Measurements from ENCODE around the gene ZNF366.

ZNF366 gene

DNA sequence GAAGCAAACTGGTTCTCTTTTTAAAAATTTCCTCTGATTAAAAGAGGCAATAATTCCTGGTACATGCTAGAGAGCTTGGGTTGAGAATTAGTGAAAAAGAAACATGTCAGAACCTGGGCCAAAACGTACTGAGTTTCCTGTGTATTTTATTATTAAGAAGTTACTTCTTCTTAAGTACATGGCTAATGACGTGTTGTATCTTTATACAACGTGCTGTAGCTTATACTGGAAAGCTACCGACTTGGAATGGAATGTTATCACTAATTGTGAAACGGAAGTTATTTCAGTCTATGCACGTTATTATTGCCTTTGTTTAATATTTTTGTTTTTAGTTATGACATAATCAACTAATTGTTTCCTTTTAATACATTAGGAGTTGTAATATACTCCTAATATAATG is 43.1 kb downstream of the ZNF366 start:
- no peak for DNase-seq (ENCODE audit: low read depth in 2 of 2)

- no peak for DNase-seq (ENCODE audit: low read depth in 2 of 2)
These were observed 43.7 kb downstream of the ZNF366 start for GRCh38 chr5:72463449-72464052.

GRCh38 chr5:72460413-72460812 is 46.8 kb downstream of the ZNF366 start:
- no peak for DNase-seq (ENCODE audit: low read depth in 2 of 2)

DNA sequence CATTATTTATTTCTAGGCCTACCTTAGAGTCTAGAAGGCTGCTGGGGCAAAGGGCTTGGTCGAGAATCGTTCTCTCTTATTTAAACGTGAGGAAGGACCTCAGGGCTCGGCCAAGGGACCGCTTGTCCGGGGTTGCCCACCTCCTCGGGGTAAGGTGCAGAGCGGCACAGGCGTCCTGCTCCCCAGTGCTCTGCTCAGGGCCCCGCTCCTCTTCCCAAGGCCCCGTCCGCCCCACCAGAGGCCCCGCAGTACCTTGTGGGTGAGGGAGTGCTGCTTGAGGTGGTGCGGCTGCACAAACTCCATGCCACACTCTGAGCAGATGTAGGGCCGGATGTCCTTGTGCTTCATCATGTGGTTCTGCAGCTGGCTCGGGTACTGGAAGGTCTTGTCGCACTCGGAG is 47.3 kb downstream of the ZNF366 start:
- no peak for DNase-seq (ENCODE audit: low read depth in 2 of 2)

GRCh38 chr5:72459089-72459661 is 48.0 kb downstream of the ZNF366 start:
- no peak for DNase-seq (ENCODE audit: low read depth in 2 of 2)

DNA sequence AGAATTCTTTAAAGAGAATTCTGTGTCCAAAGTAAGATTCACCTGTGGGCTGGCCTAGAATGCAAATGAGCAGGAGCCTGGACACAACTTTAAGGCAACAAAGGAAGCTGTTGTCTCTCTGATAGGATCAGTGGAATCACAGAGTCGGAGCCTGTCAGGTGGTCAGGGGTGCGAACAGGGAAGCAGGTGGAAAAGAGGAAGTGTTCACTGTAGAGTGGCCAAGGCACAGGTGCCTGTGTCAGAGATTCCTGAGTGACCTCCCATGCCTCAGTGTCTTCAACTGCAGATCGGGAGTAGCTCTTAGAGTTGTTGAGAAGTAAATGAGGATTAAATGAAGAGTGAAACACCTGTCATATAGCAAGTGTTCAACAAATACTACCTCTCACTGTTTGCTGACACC is 48.8 kb downstream of the ZNF366 start:
- DNase-seq (ENCODE audit: low read depth in 2 of 2): no peak

- DNase-seq (ENCODE audit: low read depth in 2 of 2): no peak
These were observed 49.7 kb downstream of the ZNF366 start for GRCh38 chr5:72457491-72457890.

GRCh38 chr5:72456391-72457074 is 50.7 kb downstream of the ZNF366 start:
- DNase-seq (ENCODE audit: low read depth in 2 of 2): no peak

GRCh38 chr5:72455476-72455875 is 51.7 kb downstream of the ZNF366 start:
- DNase-seq (ENCODE audit: low read depth in 2 of 2): no peak

- DNase-seq (ENCODE audit: low read depth in 2 of 2): no peak
These were observed 52.2 kb downstream of the ZNF366 start for GRCh38 chr5:72454996-72455395.

GRCh38 chr5:72453246-72453775 is 53.9 kb downstream of the ZNF366 start:
- DNase-seq (ENCODE audit: low read depth in 2 of 2): no peak

GRCh38 chr5:72452515-72453245 is 54.5 kb downstream of the ZNF366 start:
- no peak for DNase-seq (ENCODE audit: low read depth in 2 of 2)

DNA sequence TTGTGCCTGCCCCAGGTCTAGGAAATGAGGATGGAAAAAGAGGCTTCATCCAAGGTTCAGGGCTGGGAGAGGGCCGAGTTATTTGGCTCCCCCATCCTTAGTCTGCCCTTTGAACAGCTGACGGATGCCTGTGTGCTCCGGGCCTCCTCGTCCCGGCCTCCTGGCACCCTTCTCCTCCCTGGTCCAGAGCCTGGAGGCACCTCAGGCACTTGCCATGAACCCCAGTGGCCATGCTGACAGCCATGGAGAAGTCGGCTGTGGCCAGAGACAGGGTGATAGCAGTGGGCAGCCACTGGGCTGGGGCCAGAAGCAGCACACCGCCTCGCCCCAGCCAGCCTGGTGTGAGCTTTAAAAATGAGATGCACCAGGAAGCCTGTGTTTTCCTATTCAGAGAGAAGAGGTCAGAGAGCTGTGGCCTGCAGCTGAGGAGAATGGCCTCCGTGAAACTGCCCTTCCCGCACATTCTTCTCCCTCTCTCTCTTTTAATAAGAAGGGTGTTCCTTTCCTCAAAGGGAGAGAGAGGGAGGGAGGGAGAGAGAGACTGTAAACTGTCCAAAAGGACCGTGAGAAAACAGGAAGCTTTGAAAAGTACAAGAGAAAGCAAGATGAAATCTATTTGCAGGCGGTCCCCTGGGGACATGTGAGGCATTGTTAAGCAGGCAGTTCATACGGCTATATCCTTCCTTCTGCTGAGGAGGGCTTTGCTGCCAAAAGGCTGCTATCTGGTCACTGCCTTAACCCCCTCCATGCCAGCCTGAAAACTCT is 55.3 kb downstream of the ZNF366 start:
- DNase-seq (ENCODE audit: low read depth in 2 of 2): no peak

GRCh38 chr5:72448368-72448767 is 58.8 kb downstream of the ZNF366 start:
- no peak for DNase-seq (ENCODE audit: low read depth in 2 of 2)

DNA sequence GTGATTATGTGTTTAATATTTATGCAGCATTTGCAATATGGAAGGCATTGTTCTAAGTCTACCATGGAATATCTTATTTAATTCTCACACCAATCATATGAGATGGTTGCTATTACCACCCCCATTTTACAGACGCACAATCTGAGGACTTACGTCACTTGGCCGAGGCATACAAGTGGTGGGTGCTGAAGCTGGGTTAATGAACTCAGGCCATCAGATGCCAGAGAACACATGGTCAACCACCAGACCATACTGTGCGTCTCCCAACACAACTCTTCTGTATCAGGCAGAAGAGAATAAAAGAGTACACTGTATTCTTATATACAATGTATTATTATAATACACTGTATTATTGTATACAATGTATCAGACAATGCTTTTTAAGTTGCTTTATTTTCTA is 59.5 kb downstream of the ZNF366 start:
- DNase-seq (ENCODE audit: low read depth in 2 of 2): no peak

DNA sequence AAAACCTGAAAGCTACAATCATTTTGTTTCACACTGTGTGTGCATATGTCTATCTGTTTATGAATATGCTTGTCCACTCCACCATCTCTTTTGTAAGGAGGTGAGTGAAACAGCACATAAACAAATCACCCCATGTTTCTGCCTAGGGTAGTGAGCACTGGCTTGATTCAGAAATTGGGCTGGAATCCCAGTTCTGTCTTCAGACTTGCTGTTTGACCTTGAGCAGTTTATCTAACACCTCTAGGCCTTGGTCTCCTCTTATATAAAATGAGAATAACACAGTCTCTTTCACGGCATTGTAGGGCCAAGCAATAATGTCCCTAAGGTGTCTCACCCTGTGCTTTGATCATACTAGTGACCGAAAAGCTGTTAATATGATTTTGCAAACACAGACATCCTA is 61.2 kb downstream of the ZNF366 start:
- DNase-seq (ENCODE audit: low read depth in 2 of 2): no peak

DNA sequence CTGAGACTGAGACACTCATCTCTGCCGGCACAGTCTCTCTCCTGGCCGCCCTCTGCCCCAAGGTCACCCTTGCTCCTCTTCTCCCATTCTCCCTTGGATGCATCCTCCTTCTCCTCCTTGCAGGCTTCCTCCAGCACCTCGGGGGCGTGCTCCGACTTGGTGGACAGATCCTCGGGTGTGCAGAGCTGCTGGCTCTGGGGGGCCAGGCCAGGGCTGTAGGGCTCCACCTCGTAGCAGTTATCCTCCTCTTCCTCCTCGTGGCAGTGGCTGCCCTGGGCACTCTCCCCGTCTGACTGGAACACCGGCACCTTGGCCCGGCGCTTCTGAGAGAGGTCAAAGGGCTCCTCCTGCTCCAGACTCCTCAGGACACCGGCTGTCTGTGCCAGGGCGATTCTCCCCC is 63.3 kb downstream of the ZNF366 start:
- DNase-seq (ENCODE audit: low read depth in 2 of 2): no peak

DNA sequence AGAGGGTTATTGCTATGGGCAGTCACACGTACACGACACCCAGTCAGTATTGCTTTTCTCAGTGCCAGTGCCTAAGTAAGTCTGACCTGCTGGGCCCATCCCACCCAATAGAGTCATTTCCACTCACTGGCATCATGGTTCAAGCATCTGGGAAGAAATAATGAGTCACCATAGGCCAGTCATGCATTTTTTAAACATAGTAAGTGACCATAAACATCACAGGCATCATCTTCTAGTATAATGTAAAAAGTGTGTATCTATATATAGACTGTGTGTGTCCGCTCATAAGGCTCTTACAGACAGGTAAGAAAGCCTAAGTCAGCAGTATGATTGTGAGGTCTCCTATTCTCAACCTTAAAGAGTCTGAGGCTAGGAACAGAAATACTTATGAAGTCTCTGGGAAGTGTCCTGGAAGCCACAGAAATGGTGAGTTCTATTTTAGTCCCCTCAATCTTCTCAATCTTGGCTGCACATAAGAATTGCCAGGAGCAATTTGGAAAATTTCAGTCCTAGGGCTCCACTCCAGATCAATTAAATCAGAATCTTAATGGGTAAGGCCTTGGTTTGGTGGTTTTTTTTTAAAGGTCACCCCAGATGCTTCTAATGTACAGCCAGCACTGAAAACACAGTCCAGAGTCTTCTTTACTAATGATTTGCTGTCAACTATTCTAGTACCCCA is 65.2 kb downstream of the ZNF366 start:
- DNase-seq (ENCODE audit: low read depth in 2 of 2): no peak

GRCh38 chr5:72441094-72441723 is 66.0 kb downstream of the ZNF366 start:
- no peak for DNase-seq (ENCODE audit: low read depth in 2 of 2)

- DNase-seq (ENCODE audit: low read depth in 2 of 2): no peak
These were observed 67.0 kb downstream of the ZNF366 start for GRCh38 chr5:72440207-72440638.

GRCh38 chr5:72439192-72439591 is 68.0 kb downstream of the ZNF366 start:
- DNase-seq (ENCODE audit: low read depth in 2 of 2): no peak

Measured in stimulated activated CD4-positive, alpha-beta T cell treated with anti-CD3 and anti-CD28 coated beads, Interleukin-1b, Interleukin-23, amount 100 ng/mL, for 1 hour (primary cell).